ENCODE measurements around the gene PSORS1C2. TPM values are rescaled to one million over a fixed set of nuclear protein-coding genes. Genes with fewer than 3 reads are reported as not detected.

The PSORS1C2 gene
- total RNA-seq, 1 donor from 2014 or later, result not detected

DNA sequence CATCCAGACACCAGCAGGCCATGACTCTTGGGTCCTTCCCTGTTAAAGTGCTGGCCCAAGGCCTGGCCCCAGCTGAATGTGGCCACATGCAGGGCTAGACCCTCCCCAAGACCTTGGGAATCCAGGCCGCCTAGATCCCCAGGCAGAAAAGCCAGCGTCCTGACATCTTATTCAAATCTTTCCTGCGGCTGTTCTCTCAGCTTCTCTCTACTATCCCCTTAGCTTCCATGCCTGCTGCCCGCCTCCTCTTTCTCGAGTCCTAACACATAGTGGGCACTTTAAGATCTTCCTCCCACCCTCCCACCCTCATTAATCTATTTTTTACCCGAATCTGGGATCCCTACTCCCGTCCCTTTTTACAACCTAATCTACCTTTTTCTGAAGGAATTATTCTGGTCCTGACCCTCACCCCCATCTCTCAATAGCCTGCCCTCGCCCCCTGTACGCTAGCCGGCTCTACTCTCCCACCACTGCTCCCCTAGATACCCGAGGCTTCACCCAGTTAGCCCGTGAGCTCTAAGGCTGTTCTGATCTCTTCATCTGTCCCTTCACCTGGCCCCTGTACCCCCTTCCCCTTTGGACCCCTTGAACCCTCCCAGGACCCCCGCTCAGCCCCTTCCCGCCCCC is 18.8 kb upstream of the PSORS1C2 start, which contains the start of gene CCHCR1:
TSS of gene CCHCR1 (minus strand) at position 290 of the 627 bp plus-strand sequence. CDS start at position 88, 202 bp downstream.
- H3K4me1 Mint-ChIP-seq, result peaks cover 31% of the 10 kb centered on the region
- peaks cover 3% of the 10 kb centered on the region for H3K36me3 Mint-ChIP-seq (ENCODE audit: low read depth)
- TF ChIP-seq, protein P1, sequence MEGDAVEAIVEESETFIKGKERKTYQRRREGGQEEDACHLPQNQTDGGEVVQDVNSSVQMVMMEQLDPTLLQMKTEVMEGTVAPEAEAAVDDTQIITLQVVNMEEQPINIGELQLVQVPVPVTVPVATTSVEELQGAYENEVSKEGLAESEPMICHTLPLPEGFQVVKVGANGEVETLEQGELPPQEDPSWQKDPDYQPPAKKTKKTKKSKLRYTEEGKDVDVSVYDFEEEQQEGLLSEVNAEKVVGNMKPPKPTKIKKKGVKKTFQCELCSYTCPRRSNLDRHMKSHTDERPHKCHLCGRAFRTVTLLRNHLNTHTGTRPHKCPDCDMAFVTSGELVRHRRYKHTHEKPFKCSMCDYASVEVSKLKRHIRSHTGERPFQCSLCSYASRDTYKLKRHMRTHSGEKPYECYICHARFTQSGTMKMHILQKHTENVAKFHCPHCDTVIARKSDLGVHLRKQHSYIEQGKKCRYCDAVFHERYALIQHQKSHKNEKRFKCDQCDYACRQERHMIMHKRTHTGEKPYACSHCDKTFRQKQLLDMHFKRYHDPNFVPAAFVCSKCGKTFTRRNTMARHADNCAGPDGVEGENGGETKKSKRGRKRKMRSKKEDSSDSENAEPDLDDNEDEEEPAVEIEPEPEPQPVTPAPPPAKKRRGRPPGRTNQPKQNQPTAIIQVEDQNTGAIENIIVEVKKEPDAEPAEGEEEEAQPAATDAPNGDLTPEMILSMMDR (conservative IDR thresholded peaks at IDR 0.05), result no peak
- no peaks in the 10 kb centered on the region for H3K27me3 Mint-ChIP-seq (ENCODE audit: low read depth)
- H3K4me3 Mint-ChIP-seq, result peak within 1 kb of the TSS; percentile 92
- no peaks in the 10 kb centered on the region for H3K9me3 Mint-ChIP-seq
- DNase-seq (ENCODE audit: low read depth, low spot score), result no peak
- peak within 1 kb of the TSS; percentile 66 for H3K27ac Mint-ChIP-seq (ENCODE audit: unreplicated experiment)

- Mint-ChIP-seq H3K27me3 (ENCODE audit: low read depth) (no peaks in the 10 kb centered on the region), H3K4me1 (peaks cover 31% of the 10 kb centered on the region), H3K9me3 (no peaks in the 10 kb centered on the region), H3K36me3 (ENCODE audit: low read depth) (peaks cover 3% of the 10 kb centered on the region), H3K4me3 (peak overlapping the region; percentile 92), H3K27ac (ENCODE audit: unreplicated experiment) (no peak overlapping the region)
- DNase-seq (ENCODE audit: low read depth, low spot score), result no peak
- TF ChIP-seq, protein P1 (conservative IDR thresholded peaks at IDR 0.05), result no peak
Observed at GRCh38 chr6:31156641-31157040, 17.8 kb upstream of the PSORS1C2 start.

DNA sequence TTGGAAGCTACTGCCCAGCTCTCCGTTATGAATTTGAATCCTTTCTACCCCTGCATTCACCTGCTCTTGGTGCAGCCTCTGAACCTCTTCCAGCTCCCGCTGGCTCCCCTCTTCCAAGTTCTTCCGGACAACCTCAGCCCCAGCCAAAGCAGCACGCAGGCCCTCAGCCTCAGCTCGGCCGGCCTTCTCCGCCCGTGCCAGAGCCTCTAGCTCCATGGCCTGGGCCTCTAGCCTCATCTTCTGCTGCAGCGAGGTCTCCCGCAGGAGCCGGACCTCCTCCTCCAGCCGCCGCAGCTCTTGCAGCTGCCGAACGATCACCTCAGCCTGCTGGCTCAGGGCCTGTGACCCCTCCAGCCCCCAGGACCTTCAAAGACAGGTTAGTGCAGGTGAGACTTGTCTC is 15.6 kb upstream of the PSORS1C2 start:
- Mint-ChIP-seq H3K4me3 (no peak overlapping the region), H3K36me3 (ENCODE audit: low read depth) (peaks cover 5% of the 10 kb centered on the region), H3K27ac (ENCODE audit: unreplicated experiment) (peak overlapping the region; percentile 8), H3K4me1 (peaks cover 24% of the 10 kb centered on the region), H3K27me3 (ENCODE audit: low read depth) (no peaks in the 10 kb centered on the region), H3K9me3 (no peaks in the 10 kb centered on the region)
- TF ChIP-seq, protein P1 (conservative IDR thresholded peaks at IDR 0.05), result no peak
- no peak for DNase-seq (ENCODE audit: low read depth, low spot score)

DNA sequence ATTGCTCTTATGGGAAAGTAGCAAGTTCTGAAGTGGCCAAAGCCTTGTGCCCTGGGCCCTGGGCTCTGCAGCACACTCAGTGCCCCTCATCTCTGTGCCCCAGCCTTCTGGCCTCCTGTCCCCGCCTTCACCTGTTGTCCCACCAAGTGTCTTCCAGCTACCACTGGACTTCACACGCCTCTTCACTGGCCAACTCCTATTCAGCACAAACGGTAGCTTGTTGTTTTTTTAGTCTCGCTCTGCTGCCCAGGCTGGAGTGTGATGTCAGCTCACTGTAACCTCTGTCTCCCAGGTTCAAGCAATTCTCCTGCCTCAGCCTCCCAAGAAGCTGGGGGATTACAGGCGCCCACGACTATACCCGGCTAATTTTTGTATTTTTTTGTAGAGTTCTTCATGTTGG is 13.9 kb upstream of the PSORS1C2 start:
- Mint-ChIP-seq H3K4me3 (no peak overlapping the region), H3K27ac (ENCODE audit: unreplicated experiment) (peak overlapping the region; percentile 96), H3K4me1 (peaks cover 9% of the 10 kb centered on the region), H3K36me3 (ENCODE audit: low read depth) (peaks cover 5% of the 10 kb centered on the region), H3K9me3 (no peaks in the 10 kb centered on the region), H3K27me3 (ENCODE audit: low read depth) (no peaks in the 10 kb centered on the region)
- no peak for DNase-seq (ENCODE audit: low read depth, low spot score)
- TF ChIP-seq, protein P1 (conservative IDR thresholded peaks at IDR 0.05), result no peak

- H3K9me3 Mint-ChIP-seq, result no peaks in the 10 kb centered on the region
- TF ChIP-seq, protein P1 (conservative IDR thresholded peaks at IDR 0.05), result no peak
- H3K27me3 Mint-ChIP-seq (ENCODE audit: low read depth), result no peaks in the 10 kb centered on the region
- DNase-seq (ENCODE audit: low read depth, low spot score), result no peak
- H3K4me1 Mint-ChIP-seq, result no peaks in the 10 kb centered on the region
- no peak overlapping the region for H3K27ac Mint-ChIP-seq (ENCODE audit: unreplicated experiment)
- H3K4me3 Mint-ChIP-seq, result no peak overlapping the region
- H3K36me3 Mint-ChIP-seq (ENCODE audit: low read depth), result peaks cover 5% of the 10 kb centered on the region
Observed at GRCh38 chr6:31149827-31150447, 11.1 kb upstream of the PSORS1C2 start.

All from neural crest cell (in vitro differentiated cells).